ENCODE results near the gene ALDH1B1.

Gene ALDH1B1

GRCh38 chr9:38443181-38443580, 50.7 kb downstream of the ALDH1B1 start:
- DNase-seq = no peak

GRCh38 chr9:38443597-38443996, 51.1 kb downstream of the ALDH1B1 start:
- no peak for DNase-seq

GRCh38 chr9:38445154-38446043, 52.9 kb downstream of the ALDH1B1 start:
- DNase-seq = no peak

- no peak for DNase-seq
These were observed 55.2 kb downstream of the ALDH1B1 start for GRCh38 chr9:38447703-38448102.
